ENCODE results near the gene AANAT. TPM values are rescaled to one million over a fixed set of nuclear protein-coding genes. Genes with fewer than 3 reads are reported as not detected.

Gene AANAT
- total and polyA plus RNA-seq, 4 donors: not detected

DNA sequence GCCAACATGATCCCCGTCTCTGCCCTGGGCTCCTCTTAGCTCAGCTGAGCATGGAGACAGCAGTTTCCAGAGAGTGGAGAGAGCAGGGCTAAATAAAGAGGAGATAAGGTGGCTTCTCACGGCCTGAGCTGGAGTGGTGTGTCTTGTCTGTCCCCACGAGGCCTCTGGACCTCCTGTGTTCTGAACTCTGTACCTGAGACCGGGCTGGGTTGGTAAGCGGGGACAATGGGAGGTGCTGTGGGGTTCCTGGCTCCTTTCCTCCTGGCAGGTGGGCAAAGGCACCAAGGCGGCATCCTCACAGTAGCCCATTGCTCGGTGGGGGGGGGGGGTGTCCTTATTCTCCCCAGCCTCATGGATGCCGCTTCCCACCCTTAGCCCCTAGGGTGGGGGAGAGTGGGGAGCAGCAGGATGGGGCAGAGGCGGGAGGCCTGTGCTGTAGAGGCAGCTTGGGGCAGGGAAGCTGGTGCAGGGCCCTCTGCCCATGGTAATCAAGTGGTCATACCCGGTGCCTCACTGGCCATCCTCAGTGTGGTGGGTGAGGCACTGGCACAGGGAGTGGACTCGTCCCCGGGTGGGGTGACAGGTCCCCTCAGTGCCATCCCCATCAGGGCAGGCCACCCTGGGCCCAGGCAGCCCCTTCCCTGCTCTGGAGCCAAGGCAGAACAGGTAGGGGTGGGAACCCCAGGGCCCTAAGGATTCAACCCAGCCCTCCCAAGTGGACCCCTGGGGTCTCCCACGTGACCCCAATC, 2.8 kb downstream of the AANAT start:
- Histone ChIP-seq H3K4me1 (ENCODE audit: control insufficient read depth in 4 of 4, insufficient read depth in 4 of 4, low read length in 3 of 4) (peaks cover 0 to 4% (median 0%) of the 10 kb centered on the region in 4 donors), H3K9me3 (ENCODE audit: control insufficient read depth in 4 of 4, low read length in 3 of 4) (no peaks in the 10 kb centered on the region), H3K27ac (ENCODE audit: low read depth in 1 of 2, low read length in 2 of 2) (no peak overlapping the region), H3K36me3 (ENCODE audit: control insufficient read depth in 4 of 4, insufficient read depth in 3 of 4, low read depth in 1 of 4, low read length in 3 of 4) (peaks cover 0 to 26% (median 6%) of the 10 kb centered on the region in 4 donors), H3K27me3 (ENCODE audit: control insufficient read depth in 4 of 4, insufficient read depth in 4 of 4, low read length in 3 of 4) (no peaks in the 10 kb centered on the region), H3K4me3 (ENCODE audit: low read depth in 1 of 3, low read length in 3 of 3) (no peak overlapping the region), H3K9ac (ENCODE audit: low read depth in 1 of 2, low read length in 2 of 2) (no peak overlapping the region)
- 92% methylated on average over 13 of the region's 13 CpGs for WGBS
- no peak for DNase-seq (ENCODE audit: low spot score)
- TF ChIP-seq EGR1 (IDR thresholded peaks at IDR 0.05; ENCODE audit: low read depth in 2 of 2) (no peak), TAF1 (conservative IDR thresholded peaks at IDR 0.05) (no peak), FOXA2 (IDR thresholded peaks at IDR 0.05) (no peak), NR2F2 (IDR thresholded peaks at IDR 0.05) (no peak), YY1 (IDR thresholded peaks at IDR 0.05) (no peak), HNF4A (conservative IDR thresholded peaks at IDR 0.05) (no peak), FOXA1 (IDR thresholded peaks at IDR 0.05) (no peak), RXRA (IDR thresholded peaks at IDR 0.05) (no peak), GABPA (IDR thresholded peaks at IDR 0.05 in 1 of 2, conservative IDR thresholded peaks at IDR 0.05 in 1 of 2) (no peak), JUND (IDR thresholded peaks at IDR 0.05) (no peak)
- TF ChIP-seq, protein P1, sequence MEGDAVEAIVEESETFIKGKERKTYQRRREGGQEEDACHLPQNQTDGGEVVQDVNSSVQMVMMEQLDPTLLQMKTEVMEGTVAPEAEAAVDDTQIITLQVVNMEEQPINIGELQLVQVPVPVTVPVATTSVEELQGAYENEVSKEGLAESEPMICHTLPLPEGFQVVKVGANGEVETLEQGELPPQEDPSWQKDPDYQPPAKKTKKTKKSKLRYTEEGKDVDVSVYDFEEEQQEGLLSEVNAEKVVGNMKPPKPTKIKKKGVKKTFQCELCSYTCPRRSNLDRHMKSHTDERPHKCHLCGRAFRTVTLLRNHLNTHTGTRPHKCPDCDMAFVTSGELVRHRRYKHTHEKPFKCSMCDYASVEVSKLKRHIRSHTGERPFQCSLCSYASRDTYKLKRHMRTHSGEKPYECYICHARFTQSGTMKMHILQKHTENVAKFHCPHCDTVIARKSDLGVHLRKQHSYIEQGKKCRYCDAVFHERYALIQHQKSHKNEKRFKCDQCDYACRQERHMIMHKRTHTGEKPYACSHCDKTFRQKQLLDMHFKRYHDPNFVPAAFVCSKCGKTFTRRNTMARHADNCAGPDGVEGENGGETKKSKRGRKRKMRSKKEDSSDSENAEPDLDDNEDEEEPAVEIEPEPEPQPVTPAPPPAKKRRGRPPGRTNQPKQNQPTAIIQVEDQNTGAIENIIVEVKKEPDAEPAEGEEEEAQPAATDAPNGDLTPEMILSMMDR (IDR thresholded peaks at IDR 0.05; ENCODE audit: low read depth, low read length, missing input control): no peak
- TF ChIP-seq, protein P2, sequence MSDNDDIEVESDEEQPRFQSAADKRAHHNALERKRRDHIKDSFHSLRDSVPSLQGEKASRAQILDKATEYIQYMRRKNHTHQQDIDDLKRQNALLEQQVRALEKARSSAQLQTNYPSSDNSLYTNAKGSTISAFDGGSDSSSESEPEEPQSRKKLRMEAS (IDR thresholded peaks at IDR 0.05): no peak
- TF ChIP-seq, protein P3, sequence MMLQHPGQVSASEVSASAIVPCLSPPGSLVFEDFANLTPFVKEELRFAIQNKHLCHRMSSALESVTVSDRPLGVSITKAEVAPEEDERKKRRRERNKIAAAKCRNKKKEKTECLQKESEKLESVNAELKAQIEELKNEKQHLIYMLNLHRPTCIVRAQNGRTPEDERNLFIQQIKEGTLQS (IDR thresholded peaks at IDR 0.05): no peak
- TF ChIP-seq, protein P4, sequence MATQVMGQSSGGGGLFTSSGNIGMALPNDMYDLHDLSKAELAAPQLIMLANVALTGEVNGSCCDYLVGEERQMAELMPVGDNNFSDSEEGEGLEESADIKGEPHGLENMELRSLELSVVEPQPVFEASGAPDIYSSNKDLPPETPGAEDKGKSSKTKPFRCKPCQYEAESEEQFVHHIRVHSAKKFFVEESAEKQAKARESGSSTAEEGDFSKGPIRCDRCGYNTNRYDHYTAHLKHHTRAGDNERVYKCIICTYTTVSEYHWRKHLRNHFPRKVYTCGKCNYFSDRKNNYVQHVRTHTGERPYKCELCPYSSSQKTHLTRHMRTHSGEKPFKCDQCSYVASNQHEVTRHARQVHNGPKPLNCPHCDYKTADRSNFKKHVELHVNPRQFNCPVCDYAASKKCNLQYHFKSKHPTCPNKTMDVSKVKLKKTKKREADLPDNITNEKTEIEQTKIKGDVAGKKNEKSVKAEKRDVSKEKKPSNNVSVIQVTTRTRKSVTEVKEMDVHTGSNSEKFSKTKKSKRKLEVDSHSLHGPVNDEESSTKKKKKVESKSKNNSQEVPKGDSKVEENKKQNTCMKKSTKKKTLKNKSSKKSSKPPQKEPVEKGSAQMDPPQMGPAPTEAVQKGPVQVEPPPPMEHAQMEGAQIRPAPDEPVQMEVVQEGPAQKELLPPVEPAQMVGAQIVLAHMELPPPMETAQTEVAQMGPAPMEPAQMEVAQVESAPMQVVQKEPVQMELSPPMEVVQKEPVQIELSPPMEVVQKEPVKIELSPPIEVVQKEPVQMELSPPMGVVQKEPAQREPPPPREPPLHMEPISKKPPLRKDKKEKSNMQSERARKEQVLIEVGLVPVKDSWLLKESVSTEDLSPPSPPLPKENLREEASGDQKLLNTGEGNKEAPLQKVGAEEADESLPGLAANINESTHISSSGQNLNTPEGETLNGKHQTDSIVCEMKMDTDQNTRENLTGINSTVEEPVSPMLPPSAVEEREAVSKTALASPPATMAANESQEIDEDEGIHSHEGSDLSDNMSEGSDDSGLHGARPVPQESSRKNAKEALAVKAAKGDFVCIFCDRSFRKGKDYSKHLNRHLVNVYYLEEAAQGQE (IDR thresholded peaks at IDR 0.05): no peak

DNA sequence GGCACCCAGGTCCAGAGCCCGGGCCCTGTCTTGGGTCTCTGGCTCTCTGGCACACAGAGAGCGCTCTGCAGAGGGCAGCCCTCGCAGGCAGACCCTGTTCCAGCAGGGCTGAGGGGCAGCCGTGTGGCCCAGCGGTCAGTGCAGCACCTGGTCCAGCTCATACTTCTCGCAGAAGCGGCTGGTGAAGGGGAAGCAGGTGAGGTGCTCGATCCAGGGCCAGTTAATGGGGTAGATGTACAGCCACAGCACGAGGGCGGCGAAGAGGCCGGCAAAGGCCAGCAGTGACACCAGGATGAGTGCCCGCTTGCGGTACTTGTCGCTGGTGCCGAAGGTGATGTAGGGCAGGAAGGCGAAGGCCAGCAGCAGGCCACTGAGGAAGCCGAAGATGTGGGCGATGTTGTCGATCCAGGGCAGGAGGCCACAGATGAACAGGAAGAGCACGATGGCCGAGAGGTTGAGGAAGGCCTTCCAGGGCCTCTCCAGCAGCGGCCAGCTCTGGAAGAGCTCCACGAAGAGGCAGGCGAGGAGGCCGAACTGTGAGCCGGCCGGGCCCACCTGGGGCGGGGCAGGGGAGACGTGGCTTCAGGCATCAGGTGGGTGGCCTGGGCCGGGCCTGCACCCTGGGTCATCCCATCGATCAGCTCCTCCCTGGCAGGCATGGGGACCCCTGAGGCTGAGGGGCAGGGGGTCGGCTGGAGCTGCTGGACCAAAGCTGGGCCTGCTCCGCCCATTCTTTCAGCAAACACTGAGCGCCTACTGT, 4.3 kb downstream of the AANAT start:
- DNase-seq (ENCODE audit: low spot score): no peak
- Histone ChIP-seq H3K27me3 (ENCODE audit: control insufficient read depth in 4 of 4, insufficient read depth in 4 of 4, low read length in 3 of 4) (no peaks in the 10 kb centered on the region), H3K4me3 (ENCODE audit: low read depth in 1 of 3, low read length in 3 of 3) (no peak overlapping the region), H3K4me1 (ENCODE audit: control insufficient read depth in 4 of 4, insufficient read depth in 4 of 4, low read length in 3 of 4) (no peaks in the 10 kb centered on the region), H3K9me3 (ENCODE audit: control insufficient read depth in 4 of 4, low read length in 3 of 4) (no peaks in the 10 kb centered on the region), H3K36me3 (ENCODE audit: control insufficient read depth in 4 of 4, insufficient read depth in 3 of 4, low read depth in 1 of 4, low read length in 3 of 4) (peaks cover 0 to 26% (median 6%) of the 10 kb centered on the region in 4 donors), H3K9ac (ENCODE audit: low read depth in 1 of 2, low read length in 2 of 2) (no peak overlapping the region), H3K27ac (ENCODE audit: low read depth in 1 of 2, low read length in 2 of 2) (no peak overlapping the region)
- WGBS: 94% methylated on average over 35 of the region's 35 CpGs
- TF ChIP-seq EGR1 (IDR thresholded peaks at IDR 0.05; ENCODE audit: low read depth in 2 of 2) (no peak), NR2F2 (IDR thresholded peaks at IDR 0.05) (no peak), TAF1 (conservative IDR thresholded peaks at IDR 0.05) (no peak), FOXA2 (IDR thresholded peaks at IDR 0.05) (no peak)
- TF ChIP-seq, protein P4 (IDR thresholded peaks at IDR 0.05): no peak
- TF ChIP-seq, protein P5, sequence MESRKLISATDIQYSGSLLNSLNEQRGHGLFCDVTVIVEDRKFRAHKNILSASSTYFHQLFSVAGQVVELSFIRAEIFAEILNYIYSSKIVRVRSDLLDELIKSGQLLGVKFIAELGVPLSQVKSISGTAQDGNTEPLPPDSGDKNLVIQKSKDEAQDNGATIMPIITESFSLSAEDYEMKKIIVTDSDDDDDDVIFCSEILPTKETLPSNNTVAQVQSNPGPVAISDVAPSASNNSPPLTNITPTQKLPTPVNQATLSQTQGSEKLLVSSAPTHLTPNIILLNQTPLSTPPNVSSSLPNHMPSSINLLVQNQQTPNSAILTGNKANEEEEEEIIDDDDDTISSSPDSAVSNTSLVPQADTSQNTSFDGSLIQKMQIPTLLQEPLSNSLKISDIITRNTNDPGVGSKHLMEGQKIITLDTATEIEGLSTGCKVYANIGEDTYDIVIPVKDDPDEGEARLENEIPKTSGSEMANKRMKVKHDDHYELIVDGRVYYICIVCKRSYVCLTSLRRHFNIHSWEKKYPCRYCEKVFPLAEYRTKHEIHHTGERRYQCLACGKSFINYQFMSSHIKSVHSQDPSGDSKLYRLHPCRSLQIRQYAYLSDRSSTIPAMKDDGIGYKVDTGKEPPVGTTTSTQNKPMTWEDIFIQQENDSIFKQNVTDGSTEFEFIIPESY (IDR thresholded peaks at IDR 0.05): no peak
- TF ChIP-seq, protein P1 (IDR thresholded peaks at IDR 0.05; ENCODE audit: low read depth, low read length, missing input control): no peak

Data from liver (tissue), 9 donors.